ENCODE measurements around the gene NRAP.

GRCh38 chr10:113706623-113707022, 42.8 kb upstream of the NRAP start:
- TF ChIP-seq, protein P1, sequence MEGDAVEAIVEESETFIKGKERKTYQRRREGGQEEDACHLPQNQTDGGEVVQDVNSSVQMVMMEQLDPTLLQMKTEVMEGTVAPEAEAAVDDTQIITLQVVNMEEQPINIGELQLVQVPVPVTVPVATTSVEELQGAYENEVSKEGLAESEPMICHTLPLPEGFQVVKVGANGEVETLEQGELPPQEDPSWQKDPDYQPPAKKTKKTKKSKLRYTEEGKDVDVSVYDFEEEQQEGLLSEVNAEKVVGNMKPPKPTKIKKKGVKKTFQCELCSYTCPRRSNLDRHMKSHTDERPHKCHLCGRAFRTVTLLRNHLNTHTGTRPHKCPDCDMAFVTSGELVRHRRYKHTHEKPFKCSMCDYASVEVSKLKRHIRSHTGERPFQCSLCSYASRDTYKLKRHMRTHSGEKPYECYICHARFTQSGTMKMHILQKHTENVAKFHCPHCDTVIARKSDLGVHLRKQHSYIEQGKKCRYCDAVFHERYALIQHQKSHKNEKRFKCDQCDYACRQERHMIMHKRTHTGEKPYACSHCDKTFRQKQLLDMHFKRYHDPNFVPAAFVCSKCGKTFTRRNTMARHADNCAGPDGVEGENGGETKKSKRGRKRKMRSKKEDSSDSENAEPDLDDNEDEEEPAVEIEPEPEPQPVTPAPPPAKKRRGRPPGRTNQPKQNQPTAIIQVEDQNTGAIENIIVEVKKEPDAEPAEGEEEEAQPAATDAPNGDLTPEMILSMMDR (IDR thresholded peaks at IDR 0.05): no peak
- TF ChIP-seq ZFX (IDR thresholded peaks at IDR 0.05; ENCODE audit: borderline replicate concordance): no peak

Measured in 22Rv1 (cell line).